Stimulated activated CD8-positive, alpha-beta memory T cell treated with anti-CD3 and anti-CD28 coated beads, Interleukin-4, amount 100 ng/mL, for 4 hours (primary cell): Measurements from ENCODE around the gene AKIP1.
"Not testable (repeated sequence)": the region's sequence is repeated elsewhere in the genome, so short reads cannot be mapped to it uniquely, and the experiment has no call there.

Experiments
- DNase-seq, 2 donors: peaks; one replicate each; pipeline ENCODE4 v3.0.0-alpha.2; 2020; ENCODE audit warnings: low read depth in 2 of 2, low spot score in 1 of 2

The AKIP1 gene

DNA sequence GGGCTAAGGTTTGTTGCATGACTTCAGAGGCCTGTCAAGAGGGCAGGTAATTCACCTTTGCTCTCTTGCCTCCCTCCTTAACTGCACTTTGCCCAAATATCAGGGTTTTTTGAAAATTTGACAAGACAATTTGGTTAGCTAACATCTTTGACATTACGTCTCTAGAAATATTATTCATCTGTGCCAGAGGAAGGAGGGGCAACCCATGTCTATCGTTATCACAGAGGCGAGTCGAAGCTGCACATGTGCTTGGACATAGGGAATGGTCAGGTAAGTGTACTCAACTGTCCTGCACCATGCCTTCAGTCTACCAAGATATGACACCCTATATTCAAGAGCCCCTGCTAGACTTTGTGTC lies 3.7 kb downstream of the AKIP1 start:
- no peak for DNase-seq

DNA sequence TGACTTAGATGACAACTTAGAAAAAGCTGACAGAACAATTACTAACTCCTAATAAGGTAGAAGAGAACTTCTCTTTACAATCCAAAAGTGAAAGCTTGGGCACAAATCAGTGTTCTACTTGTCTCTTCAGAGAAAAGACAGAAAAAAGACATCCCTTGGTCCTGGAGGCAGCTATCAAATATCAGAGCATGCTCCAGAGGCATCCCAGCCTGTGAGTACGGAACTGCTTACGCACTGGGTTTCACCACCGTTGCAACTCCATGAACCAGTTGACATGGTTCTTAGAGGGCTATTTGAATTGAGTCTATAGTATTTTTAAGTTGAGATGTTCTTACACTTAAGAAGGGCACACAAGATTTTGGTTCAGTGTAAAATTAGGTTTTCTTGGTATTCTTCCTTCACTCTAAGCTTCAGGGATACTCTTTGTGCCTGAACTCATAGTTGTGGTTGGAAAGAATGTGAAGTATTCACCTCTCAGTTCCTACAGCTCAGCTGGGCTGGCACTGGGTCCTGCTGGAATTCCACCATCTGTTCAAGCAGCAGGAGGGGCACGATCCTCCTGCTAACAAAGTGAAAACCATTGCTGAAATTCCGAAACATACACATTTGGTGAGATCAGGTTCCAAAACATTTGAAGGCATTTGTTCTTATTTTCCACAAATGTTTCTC lies 6.3 kb downstream of the AKIP1 start:
- no peak for DNase-seq

DNA sequence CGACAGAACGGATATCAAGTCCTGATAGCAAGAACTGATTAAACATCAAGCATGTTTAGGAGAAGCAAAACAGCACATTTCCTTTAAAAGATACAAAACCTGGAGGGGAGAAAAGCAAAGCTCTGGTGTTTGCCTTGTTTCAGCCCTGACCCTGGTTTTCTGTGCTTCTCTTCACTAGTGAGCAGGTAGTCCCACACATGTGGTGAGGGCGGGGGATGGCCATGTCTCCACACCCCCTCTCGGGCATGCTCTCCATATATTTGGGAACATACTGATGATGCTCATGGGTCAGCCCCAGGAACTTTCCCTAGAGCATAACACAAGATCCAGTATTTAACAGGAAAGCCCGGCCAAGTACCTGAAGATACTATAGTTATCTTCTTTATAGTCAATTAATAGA lies 11.7 kb downstream of the AKIP1 start:
- DNase-seq = no peak

DNA sequence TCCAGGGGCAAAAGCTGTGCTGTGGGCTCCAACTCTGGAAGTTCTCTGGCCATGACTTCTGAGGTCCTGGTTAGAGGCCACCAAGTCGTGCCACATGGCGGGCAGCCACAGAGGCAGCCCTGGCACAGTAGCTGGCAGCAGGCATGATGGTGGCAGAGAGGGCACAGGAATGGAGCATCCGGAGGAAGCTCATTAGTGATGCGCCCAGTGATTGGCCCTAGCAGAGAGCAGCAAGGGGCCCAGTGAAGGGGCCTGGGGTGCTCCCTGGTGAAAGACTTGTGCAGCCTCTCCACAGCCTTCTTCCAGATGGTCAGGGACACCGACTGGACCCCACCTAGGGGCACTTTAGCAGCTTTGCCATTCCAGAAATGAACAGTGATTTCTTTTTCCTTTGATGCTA lies 14.7 kb downstream of the AKIP1 start:
- DNase-seq = no peak

DNA sequence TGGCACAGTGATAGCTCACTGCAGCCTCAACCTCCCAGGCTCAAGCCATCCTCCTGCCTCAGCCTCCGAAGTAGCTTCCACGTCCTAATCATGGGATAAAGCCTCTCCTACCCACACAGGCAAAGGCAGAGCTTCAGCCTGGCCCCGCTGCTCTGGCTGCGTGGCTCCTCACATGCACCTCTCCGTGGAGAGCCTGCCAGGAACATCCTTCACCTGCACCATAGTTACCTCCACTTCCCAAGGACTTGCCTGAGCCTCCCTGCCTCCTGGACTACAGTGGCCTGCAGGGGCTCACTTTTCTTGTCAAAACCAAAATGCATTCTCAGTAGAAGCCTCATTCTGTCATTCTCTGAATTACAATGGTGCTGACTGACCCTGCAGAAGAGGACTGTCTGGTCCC lies 15.2 kb downstream of the AKIP1 start:
- DNase-seq = no peak

DNA sequence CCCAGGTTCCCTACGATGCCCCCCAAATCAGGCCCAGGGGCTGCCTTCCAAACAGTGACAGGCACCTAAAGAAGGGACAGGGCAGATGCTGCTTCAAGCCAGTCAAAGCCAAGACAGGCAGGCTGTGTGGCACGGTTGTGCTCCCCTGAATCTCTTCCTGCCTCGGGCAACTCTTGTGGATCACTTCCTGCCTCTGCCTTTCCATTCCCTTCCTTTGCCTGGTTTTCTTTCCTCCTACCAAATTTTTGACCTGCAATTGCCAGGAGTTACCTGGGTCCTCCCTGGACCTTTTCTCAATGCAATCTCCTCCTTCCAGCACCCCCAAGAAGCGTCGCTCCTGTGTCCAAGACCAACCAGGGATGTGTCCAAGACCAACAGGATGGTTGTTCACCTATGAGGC lies 16.2 kb downstream of the AKIP1 start:
- no peak for DNase-seq

DNA sequence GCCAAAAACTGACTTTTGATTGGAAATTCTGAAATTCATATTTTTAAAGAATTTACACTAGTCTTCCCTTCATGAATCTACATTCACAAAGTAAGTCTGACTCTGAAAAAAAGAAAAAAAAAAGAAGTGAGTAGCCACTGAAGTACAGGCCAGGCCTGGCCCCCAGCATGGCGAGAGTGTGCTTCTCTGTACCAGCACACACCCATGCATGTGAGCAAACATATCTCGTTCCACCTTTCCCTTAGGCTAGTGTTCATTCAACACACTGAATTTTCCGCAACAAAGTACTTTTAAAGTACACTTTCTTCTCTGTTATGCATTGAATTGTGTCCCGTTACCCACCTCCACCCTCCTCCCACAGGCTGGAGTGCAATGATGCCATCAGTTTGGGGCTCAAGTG lies 17.2 kb downstream of the AKIP1 start:
- DNase-seq = no peak

DNA sequence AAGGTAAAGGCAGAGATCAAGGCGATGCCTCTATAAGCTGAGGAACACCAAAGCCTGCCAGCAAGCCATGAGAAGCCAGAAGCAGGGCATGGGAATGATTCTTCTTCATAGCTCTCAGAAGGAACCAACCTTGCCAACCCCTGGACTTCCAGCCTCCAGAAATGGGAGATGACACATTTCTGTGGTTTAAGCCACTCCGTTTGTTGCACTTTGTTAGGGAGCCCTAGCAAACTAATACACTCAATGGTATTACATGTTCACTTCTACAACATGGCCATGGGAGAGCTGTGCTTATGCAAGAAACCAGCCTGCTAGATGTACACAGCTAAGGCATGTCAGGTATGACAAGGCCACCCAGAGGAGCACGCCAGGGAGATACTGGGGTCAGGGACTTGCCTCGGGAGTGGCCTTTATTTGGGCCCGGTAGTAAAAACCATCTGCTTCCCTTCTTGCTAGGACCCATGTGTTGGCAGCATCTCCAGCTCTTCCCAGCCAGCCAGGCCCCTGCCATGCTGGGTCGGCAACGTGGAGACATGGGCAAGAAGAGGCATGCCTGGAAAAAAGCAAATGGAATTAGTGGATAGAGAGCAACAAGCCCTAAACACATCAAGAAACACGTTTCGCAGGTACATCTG lies 18.1 kb downstream of the AKIP1 start:
- no peak for DNase-seq

DNA sequence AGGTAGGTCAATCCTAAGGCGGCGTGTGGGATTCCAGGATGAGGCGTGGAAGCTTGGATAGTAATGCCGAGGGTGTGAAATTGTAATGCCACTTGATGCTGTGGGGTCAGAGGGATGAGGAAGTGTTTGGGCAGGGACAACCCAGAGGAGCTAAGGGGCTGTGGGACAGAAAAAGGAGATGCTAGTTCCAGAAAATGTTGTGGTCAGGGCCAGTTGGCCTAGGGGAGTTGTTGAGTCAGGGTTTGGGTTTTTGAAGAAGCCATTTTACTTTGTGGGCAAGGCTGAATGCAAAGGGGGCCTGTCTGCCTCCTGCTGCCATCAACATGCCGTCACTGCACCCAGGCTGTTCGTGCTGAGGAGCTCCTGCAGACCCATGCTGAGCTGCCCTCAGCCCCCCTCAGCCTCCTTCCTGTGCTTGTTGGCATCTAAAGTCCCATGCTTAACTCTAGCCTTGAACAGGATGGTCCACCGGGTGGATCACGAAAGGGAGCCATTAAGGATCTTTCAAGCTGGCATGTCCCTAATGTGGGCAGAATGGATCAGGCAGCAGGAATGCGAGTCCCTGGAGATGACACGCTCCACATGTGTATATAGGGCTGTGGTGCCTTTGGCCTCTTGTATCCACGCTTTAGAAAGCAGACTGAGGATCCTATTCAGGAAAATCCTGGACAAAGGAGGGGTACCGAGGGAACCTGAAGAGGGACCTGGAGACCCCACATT lies 19.6 kb downstream of the AKIP1 start:
- DNase-seq = no peak

DNA sequence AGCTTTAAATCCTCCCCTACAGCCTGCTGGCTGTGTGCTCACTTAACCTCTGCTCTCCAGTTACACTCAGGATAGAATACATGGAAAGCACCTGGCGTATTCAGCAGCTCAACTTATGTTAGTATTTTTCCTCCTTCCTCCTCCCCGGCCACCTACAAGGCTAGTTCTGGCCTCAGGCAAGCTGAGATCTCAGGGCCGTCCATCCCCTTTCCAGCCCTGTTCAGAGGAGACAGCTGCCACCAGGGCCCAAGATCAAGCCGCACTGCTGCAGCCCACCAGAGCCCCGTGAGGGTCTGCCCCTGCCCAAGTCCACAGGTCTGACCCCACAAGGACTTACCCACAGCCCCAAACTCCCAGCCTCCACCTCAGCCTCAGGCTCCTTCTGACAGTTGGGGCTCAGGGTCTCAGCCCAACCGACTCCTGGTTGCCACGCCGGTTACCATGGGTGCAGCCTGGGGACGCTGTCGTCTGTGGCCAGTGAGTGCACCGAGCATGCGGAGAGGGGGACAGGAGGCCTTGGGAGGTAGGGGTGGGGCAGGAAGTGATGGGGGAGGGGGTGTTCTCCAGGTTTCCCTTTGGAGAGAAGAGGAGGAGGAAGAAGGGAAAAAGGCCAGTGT lies 21.7 kb downstream of the AKIP1 start, which contains the start of gene C11orf16:
Gene C11orf16, minus strand, starts transcription at position 384 of the 617 bp plus-strand sequence. CDS start 639 bp downstream, outside the sequence.
- DNase-seq = no peak

DNA sequence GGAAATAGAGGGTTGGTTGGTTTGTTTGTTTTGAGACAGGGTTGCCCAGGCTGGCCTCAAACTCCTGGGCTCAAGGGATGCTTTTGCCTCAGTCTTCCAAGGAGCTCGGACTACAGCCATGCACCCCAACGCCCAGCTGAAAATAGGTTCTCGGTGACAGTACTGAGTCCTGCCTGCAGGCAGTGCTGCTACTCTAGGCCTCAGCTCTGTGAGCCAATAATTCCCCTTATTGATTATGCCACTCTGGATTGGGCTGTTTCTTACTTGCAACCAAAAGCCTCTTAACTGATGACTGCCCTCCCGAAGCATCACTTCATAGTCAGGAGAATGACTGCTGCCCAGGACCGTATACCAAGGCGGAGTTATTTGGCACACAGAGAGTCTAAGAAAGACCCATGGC lies 22.9 kb downstream of the AKIP1 start:
- no peak for DNase-seq

DNA sequence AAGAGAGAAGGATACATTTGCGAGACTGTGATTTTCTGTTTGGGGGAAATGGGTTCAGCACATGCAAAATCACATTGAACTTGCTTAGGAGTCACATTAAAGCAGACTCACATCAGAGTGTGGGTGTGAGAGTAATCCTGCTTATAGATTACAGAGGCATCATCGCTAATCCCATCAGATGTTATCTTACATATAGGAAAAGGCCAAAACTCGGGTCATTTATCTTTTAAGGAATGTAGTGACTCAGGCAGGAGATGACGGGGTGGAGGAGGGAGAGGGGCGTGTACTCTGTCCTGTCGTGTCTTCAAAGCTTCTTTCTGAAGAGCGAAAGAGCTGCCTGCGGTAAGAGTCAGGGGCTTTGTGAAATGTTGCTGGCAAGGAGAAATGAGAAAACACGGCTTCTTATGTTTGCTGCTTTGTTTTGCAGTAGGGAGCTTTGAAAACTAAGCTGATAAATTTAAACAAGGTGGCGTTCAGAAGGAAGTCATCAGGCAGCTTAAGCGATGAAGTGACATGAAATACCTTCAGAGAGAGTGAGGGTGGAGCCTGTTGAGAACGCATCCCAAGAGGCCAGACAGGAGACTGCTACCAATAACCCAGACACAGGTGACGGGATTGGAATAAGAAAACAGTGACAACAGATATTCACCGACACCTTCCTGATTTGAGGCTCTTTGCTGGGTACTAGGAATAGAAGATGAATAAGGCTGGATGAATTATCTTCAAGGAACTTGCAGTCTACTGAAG lies 23.9 kb downstream of the AKIP1 start:
- DNase-seq = no peak

DNA sequence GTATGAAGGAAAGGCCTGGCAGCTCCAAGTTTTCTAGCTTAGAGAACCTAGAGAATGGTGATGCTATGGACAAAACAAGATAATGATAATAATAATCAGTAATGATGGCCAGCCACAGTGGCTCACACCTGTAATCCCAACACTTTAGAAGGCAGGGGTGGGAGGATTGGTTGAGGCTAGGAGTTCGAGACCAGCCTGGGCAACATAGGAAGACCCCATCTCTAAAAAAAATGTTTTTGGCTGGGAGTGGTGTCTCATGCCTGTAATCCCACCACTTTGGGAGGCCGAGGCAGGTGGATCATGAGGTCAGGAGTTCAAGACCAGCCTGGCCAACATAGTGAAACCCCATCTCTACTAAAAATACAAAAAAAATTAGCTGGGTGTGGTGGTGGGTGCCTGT lies 24.8 kb downstream of the AKIP1 start:
- not testable (repeated sequence) for DNase-seq

DNA sequence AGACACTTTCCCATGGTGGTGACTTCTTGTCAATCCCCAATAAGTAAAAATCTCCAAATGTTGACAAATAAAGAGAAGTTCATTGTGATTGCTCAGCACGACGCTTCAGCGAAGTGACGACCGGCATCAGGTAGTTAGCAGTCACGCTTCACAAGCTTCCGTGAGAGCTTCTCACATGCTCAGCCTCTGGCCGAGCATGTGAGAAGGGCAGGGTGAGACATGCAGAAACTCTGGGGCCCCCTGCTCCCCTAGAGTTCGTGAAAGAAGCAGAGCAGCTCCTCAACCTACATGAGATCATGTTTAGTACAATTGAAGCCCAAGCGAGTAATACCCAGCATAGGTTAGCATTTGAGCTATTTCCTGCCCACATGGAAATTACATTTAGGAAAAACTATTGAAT lies 26.2 kb downstream of the AKIP1 start:
- no peak for DNase-seq

DNA sequence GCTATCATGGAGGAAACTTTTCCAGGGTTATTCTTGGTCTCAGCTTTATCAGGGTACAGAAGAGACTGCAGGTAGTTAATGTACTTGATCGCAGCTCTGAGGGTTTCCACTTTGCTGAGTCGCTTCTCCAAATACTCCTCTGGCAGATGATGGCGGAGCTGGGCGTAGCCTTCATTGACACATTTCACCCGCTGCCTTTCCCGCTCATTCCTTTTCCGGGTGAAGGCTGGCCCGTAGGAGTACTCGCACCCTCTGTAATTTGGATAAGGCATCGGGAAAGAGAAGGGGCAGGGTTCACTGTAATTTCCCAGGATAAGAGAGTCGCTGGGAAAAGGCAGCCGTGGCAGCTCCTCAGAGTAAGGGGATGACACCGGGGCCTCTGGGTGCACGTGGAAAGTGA lies 26.7 kb downstream of the AKIP1 start:
- no peak for DNase-seq

DNA sequence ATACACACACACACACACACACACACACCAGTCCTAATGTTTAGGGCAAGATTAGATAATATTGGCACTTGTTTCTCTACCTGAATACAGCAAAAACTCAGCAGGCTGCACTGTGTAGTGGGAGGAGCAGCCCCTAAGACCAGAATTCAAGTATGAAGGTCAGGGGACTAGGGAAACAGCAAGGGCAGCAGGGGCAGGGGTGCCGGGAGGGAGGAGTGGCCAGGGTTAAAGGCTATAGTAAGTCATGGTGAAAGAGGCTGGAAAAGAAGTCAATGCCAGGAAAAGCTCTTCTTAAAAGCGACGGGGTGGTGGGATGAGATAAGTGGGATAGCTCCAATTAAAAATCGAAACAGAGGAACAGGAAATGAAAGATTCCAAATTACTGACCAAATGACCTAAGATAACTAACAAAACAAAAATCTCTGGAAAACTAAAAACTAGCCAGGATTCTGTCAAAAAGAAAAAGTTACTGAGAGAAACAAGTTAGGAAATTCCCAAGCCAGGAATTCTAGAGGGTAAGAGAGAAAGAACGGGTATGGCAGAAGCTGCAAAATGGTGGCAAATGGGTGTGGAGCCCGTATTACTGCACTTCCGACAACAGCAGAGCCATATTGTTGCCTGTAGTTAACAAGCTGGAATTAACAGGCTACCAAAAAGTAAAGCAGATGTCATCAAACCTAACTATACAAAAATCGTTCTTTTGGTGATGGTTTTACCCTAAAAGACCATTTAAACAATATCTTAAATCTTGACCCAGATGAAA lies 30.5 kb downstream of the AKIP1 start:
- no peak for DNase-seq

DNA sequence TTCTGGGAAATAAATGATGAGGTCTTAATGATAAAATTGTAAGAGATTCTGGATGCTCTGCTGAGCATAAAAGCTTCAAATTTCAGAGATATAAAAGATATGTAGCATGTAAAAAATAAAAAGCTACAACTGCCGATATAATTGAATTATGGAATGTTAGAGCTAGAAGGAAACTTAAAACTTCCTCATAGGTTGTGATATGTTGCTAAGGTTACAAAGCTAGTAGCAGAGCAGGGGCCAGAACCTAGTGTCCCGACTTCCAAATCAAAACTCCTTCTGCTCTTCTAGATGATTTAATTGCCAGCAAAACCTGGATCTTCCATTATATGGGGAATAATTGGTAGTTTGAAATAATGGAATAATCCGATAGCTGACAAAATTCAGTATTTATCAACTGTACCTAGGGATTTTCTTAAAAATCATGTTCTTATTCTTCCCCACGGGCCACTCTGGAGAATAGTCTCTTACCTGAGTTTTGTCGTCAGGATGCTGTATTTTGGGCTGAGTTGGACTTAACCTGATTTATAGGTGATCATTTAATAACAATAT lies 31.6 kb downstream of the AKIP1 start, which contains the start of gene ASCL3:
Gene ASCL3, minus strand, starts transcription at position 499 of the 549 bp plus-strand sequence. CDS start 4,855 bp downstream, outside the sequence.
- DNase-seq = no peak

DNA sequence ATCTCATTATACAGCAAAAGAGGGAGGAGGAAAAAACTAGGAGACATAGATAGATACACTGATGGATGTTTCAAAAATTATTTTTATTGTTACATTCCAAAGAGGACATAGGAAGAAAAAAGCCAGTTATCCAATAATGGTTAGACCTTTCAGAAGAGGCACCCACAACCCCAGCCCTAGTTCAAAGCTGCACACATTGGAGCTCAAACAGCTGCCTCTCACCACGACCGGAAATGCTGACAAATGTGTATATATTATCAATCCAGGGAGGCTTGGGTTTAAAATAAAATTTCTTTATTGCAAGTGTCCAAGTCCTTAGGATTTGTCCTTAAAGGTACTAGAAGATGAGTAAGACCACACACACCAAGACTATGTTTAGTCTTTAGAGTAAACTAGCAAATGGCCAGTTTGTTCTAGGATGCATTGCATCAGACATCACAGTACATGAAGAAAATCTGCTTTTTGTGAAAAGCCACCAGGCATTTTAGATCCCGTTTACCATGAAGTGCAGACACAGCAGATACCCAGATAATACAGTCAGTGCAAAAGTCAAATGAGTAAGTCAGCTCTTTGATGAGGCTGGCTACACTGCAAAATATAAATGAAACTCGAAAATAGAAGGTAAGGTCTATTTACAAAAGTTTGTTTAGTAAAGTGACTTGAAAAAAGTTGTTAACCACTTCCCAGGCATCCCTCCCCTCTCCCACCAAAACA lies 36.4 kb downstream of the AKIP1 start:
- no peak for DNase-seq

DNA sequence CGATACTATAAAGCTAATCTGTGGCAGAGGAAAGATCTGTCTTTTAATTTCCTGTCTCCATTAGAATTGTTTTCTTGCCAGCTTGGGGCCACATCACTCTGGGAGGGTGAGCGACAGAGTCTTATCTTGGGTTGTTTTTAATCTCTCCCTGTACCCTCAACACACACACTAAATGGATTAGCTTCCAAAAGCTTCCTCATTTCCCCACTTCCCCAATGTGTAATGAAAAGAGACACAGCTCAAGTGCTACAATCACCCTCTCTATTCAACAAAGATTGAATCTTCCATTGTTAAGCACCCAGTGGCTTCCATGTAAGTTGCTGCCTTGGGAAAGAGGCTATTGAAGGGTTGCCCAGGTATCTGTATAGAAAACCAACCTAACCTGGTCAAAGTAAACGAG lies 37.9 kb downstream of the AKIP1 start:
- no peak for DNase-seq

DNA sequence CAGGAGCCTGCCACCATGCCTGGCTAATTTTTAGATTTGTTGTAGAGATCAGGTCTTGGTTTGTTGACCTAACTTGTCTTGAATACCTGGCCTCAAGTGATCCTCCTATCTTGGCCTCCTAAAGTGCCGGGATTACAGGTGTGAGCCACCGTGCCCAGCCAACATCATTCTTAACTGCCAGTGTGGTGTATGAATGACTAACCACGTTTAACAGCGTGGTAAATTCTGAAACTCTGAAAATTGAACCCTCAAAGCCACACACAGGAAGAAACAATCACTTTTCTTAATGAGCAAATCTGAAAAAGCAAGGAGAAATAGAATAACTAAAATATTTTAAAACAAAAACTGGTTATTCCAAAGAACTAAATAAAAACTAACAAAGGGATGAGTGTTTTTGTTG lies 45.9 kb downstream of the AKIP1 start:
- DNase-seq = no peak
